GM12875 (cell line): Measurements from ENCODE around the gene SPDYE9.
"Not testable (repeated sequence)": the region's sequence is repeated elsewhere in the genome, so short reads cannot be mapped to it uniquely, and the experiment has no call there.

Experiments
- H3K4me3 ChIP-seq: one replicate; pipeline ENCODE4 v1.5.1; 2011; ENCODE audit warnings: low read depth, low read length, control low read depth

The SPDYE9 gene, protein sequence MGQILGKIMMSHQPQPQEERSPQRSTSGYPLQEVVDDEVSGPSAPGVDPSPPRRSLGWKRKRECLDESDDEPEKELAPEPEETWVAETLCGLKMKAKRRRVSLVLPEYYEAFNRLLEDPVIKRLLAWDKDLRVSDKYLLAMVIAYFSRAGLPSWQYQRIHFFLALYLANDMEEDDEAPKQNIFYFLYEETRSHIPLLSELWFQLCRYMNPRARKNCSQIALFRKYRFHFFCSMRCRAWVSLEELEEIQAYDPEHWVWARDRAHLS

GRCh38 chr7:73085938-73086337 lies at the start of gene SPDYE9:
TSS of gene SPDYE9 (minus strand) at chr7:73086038. CDS start at chr7:73084238, 1,800 bp downstream.
- H3K4me3 ChIP-seq = not testable (repeated sequence)

- H3K4me3 ChIP-seq = not testable (repeated sequence)
These were observed 49.0 kb upstream of the SPDYE9 start for GRCh38 chr7:73134866-73135265.

DNA sequence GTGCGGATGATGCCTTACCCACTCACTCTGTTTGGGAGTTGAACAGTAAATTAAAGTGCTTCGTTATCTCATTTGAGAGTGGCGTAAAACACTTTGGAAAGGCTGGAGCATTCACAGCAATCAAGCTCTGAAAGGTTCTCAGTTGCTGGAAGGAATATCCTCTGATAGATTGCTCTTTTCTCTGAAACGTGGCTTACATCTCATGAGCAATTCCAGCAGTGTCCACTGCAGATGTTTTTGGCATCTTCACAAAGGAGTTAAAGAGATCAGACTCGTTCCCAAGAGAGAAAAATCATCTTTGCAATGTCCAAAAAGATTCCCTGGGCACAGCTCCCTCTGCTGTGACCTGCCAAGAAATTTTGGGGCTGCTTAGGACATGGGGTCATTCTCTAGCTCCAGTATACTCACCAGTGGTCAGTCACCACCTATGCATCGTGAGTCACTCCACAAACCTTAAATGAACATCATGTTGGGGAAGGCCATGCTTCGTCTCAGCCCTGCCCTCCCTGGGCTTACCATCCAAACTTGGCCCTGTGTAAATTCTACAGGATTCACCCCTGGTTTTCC lies 46.9 kb upstream of the SPDYE9 start:
- H3K4me3 ChIP-seq = not testable (repeated sequence)

GRCh38 chr7:73130612-73131011 lies 44.8 kb upstream of the SPDYE9 start:
- not testable (repeated sequence) for H3K4me3 ChIP-seq

DNA sequence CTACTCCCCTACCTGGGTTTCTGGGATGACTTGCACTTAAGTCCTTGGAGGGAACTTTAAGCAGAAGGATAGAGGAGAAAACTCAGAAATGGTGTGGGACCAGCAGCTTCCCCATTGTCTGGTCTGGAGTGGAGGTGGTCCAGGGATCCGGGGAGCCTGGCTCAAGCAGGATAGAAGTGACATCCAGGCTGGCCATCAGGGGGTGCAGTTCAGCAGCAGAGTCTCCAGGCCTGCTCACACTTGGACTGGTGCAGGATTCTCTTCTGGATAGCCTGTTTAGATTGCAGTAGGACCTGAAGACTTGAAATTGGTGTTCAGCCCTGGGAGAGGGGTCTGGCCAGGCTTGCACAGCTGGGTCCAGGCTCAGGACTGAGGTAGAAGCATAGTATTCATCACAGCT lies 38.3 kb upstream of the SPDYE9 start:
- not testable (repeated sequence) for H3K4me3 ChIP-seq

DNA sequence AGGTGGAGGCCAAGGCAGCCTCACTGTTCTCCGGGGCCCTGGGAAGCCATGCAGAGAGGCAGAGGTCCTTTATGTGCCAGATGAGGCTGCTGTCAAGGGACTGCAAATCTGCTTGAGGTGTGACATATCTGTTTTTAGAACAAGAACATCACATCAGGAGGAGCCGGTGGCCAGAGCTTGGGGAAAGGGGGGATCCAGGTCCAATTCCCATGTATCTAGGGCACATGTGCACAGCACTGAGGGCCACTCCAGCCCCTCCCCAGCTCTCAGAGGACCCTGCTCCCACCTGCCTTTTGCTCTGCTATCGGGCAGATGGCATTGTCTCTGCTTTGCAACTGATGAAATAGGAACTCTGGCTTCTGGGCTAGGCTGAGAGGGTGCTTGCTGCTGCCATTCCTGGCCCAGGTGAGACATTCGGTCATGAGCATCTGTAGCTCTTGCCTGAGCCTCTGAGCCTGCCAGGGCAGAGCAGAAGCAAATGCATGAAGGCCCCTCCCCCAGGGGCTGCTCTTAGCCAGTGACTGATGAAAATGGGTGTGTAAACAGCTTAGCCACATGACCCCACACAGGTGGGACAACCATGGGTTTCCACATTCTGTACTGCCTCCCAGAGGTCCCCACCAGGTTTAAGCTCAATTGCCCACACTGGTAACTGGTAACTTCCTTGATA lies 37.1 kb upstream of the SPDYE9 start:
- H3K4me3 ChIP-seq = not testable (repeated sequence)

DNA sequence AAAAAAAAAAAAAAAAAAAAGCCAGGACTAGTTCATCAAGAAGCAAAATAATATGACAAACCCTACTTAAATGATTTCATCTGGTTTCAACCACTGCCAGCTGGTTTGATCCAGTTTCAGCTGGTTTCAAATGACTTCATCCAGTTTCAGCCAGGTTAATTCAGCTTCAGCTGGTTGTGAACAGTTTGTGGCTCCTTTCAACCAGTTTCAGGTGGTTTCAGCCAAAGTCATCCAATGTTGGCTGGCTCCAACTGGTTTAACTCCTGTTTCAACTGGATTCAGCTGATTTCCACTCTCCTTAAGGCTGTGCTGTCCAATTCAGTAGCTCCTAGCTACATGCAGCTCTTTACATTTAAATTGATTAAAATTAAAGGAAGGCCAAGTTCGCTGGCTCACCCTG lies 32.3 kb upstream of the SPDYE9 start:
- H3K4me3 ChIP-seq = not testable (repeated sequence)

DNA sequence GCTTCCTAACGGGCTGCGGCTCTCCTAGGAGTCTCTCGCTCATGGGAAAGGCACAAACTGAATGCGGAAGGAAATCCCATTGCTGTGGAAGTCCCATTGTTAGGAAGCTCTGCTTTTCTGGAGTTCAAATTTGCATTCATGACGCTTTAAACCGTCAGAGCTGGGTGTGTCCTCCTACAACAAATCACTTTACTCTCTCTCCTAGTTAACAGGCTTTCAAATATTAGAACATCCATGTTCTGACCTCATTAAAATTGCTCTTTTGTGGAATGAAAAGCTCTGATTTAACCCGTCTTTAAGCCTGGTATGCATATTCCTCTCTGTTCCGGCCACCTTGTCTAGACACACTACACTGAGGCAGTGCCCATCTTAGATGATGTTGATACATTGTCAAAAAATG lies 28.0 kb downstream of the SPDYE9 start, which contains the start of gene SPDYE11:
SPDYE11 (minus strand) TSS at position 101 of the 400 bp plus-strand sequence. CDS start 1,800 bp downstream, outside the sequence.
- not testable (repeated sequence) for H3K4me3 ChIP-seq

DNA sequence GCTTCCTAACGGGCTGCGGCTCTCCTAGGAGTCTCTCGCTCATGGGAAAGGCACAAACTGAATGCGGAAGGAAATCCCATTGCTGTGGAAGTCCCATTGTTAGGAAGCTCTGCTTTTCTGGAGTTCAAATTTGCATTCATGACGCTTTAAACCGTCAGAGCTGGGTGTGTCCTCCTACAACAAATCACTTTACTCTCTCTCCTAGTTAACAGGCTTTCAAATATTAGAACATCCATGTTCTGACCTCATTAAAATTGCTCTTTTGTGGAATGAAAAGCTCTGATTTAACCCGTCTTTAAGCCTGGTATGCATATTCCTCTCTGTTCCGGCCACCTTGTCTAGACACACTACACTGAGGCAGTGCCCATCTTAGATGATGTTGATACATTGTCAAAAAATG lies 56.2 kb downstream of the SPDYE9 start, which contains the start of gene SPDYE8:
SPDYE8 (minus strand) TSS at position 101 of the 400 bp plus-strand sequence. CDS start 1,800 bp downstream, outside the sequence.
- H3K4me3 ChIP-seq = not testable (repeated sequence)
